Cortex of kidney (tissue), 1 donor: ENCODE measurements around the gene LIN54.
A peak's percentile ranks its signal among the peaks of the same experiment; 100 is the strongest.

ENCODE experiments used
- DNase-seq: peaks from one replicate; lab custom pipeline; 2025; lab: John Stamatoyannopoulos, UW

Gene LIN54

GRCh38 chr4:82891707-82892466, 118.7 kb downstream of the LIN54 start:
- DNase-seq, result no peak

GRCh38 chr4:82890901-82891706, 119.5 kb downstream of the LIN54 start, which contains the start of gene SEC31A:
TSS of gene SEC31A (minus strand) at chr4:82891153. CDS start at chr4:82881936, 9,217 bp downstream.
- peak; percentile 37 for DNase-seq

GRCh38 chr4:82890528-82890900, 120.1 kb downstream of the LIN54 start:
- DNase-seq, result no peak

- DNase-seq, result no peak
These were observed 121.3 kb downstream of the LIN54 start for GRCh38 chr4:82889287-82889686.

GRCh38 chr4:82886147-82886942, 124.3 kb downstream of the LIN54 start:
- DNase-seq, result no peak

- no peak for DNase-seq
These were observed 125.2 kb downstream of the LIN54 start for GRCh38 chr4:82885410-82885809.
